Keratinocyte (primary cell): ENCODE results near the gene GNAS-AS1. TPM values are rescaled to one million over a fixed set of nuclear protein-coding genes. Genes with fewer than 3 reads are reported as not detected.

ENCODE experiments used
- DNase-seq: peaks from one replicate; pipeline ENCODE4 v3.0.0-alpha.2; 2011; ENCODE audit warnings: low read depth, missing footprints, low spot score
- FAIRE-seq: peaks from 2 replicates; lab custom pipeline; 2011; peaks lifted over from hg19 to GRCh38; lab: Jason Lieb, UNC
- H2AFZ ChIP-seq: 2 replicates; pipeline ENCODE4 v1.6.0; 2012; ENCODE audit warnings: low read length, control low read depth, inconsistent platforms; ENCODE audit not compliant: control insufficient read depth
- H3K27ac ChIP-seq: 2 replicates; pipeline ENCODE4 v1.5.1; 2011; ENCODE audit warnings: low read length; ENCODE audit not compliant: control insufficient read depth, insufficient read depth
- H3K27me3 ChIP-seq: 3 replicates; pipeline ENCODE4 v1.6.0; 2011; ENCODE audit warnings: low read length; ENCODE audit not compliant: control insufficient read depth, insufficient read depth; ENCODE audit errors: extremely low read depth
- H3K36me3 ChIP-seq, 2 experiments: 2 replicates in 1 of 2; 3 replicates in 1 of 2; pipeline ENCODE4 v1.5.1; 2011; ENCODE audit warnings: low read length in 2 of 2, mild to moderate bottlenecking in 1 of 2; ENCODE audit not compliant: control insufficient read depth in 2 of 2, insufficient read depth in 2 of 2; ENCODE audit errors: extremely low read depth in 1 of 2
- H3K4me1 ChIP-seq: 3 replicates; pipeline ENCODE4 v1.5.1; 2011; ENCODE audit warnings: low read length; ENCODE audit not compliant: control insufficient read depth, insufficient read depth; ENCODE audit errors: extremely low read depth
- H3K4me2 ChIP-seq: 3 replicates; pipeline ENCODE4 v1.6.0; 2011; ENCODE audit warnings: low read depth, low read length; ENCODE audit not compliant: control insufficient read depth, insufficient read depth; ENCODE audit errors: extremely low read depth
- H3K4me3 ChIP-seq, 3 experiments: fragments of 200-600 bp in 1 of 3; sonication (generic) in 1 of 3; 2 replicates in 2 of 3; 3 replicates in 1 of 3; pipeline ENCODE4 v1.5.1; 2011 to 2016; ENCODE audit warnings: low read length in 3 of 3, mild to moderate bottlenecking in 3 of 3, control low read depth in 2 of 3, inconsistent platforms in 1 of 3, low read depth in 1 of 3, mixed read lengths in 1 of 3, mixed run types in 1 of 3, moderate library complexity in 1 of 3; ENCODE audit not compliant: control insufficient read depth in 2 of 3, insufficient read depth in 2 of 3; ENCODE audit errors: extremely low read depth in 1 of 3
- H3K79me2 ChIP-seq: 2 replicates; pipeline ENCODE4 v1.6.0; 2012; ENCODE audit warnings: low read length; ENCODE audit not compliant: control insufficient read depth, insufficient read depth
- H3K9ac ChIP-seq: 3 replicates; pipeline ENCODE4 v1.6.0; 2011; ENCODE audit warnings: low read length; ENCODE audit not compliant: control insufficient read depth, insufficient read depth; ENCODE audit errors: extremely low read depth
- H3K9me1 ChIP-seq: 3 replicates; pipeline ENCODE4 v1.6.0; 2011; ENCODE audit warnings: low read length; ENCODE audit not compliant: control insufficient read depth, insufficient read depth; ENCODE audit errors: extremely low read depth
- H3K9me3 ChIP-seq: 2 replicates; pipeline ENCODE4 v1.5.1; 2012; ENCODE audit warnings: low read depth, low read length; ENCODE audit not compliant: control insufficient read depth
- H4K20me1 ChIP-seq: 3 replicates; pipeline ENCODE4 v1.6.0; 2011; ENCODE audit warnings: low read length; ENCODE audit not compliant: control insufficient read depth, insufficient read depth; ENCODE audit errors: extremely low read depth
- EZH2 ChIP-seq: IDR thresholded peaks from one replicate; pipeline ENCODE4 v1.6.1; 2012; ENCODE audit warnings: inconsistent platforms, mild to moderate bottlenecking, low read length, moderate library complexity
- dilution Hi-C: fragments of 300-500 bp; cut with MboI; formaldehyde crosslinking; loops from one replicate; pipeline ENCODE4 v1.7.0; 2020; ENCODE audit warnings: low sequenced_read_pairs; ENCODE audit not compliant: extremely low pct_ligation_motif_present
- polyA plus RNA-seq, 5 experiments: library from polyadenylated mRNA; depleted of rRNA in 3 of 5; stranded (reverse) in 3 of 5; stranded (forward) in 1 of 5; unstranded in 1 of 5; fragments of >200 nt; gene quantifications; 1 replicate in 1 of 5; 2 replicates in 3 of 5; 3 replicates in 1 of 5; pipeline versions ENCODE4 v1.2.1 to v1.2.3, GENCODE V29; 2011 to 2012; ENCODE audit warnings: missing spikeins in 2 of 5, low read depth in 1 of 5, low replicate concordance in 1 of 5
- TF ChIP-seq, protein P1 (sequence below), 3 experiments: IDR thresholded peaks in 1 of 3; conservative IDR thresholded peaks in 1 of 3; optimal IDR thresholded peaks in 1 of 3; 2 replicates in 2 of 3; 3 replicates in 1 of 3; pipeline versions ENCODE3 to v1.5.1; 2011; ENCODE audit warnings: low read length in 3 of 3, mild to moderate bottlenecking in 3 of 3, moderate library complexity in 2 of 3, control low read depth in 1 of 3, inconsistent platforms in 1 of 3; ENCODE audit not compliant: insufficient read depth in 2 of 3; ENCODE audit errors: extremely low read depth in 1 of 3

GNAS-AS1 gene
- polyA plus RNA-seq, 1 donor (not counting 4 experiments of a cell fraction or from before 2014, with no cell fraction given): 0.31 TPM

DNA sequence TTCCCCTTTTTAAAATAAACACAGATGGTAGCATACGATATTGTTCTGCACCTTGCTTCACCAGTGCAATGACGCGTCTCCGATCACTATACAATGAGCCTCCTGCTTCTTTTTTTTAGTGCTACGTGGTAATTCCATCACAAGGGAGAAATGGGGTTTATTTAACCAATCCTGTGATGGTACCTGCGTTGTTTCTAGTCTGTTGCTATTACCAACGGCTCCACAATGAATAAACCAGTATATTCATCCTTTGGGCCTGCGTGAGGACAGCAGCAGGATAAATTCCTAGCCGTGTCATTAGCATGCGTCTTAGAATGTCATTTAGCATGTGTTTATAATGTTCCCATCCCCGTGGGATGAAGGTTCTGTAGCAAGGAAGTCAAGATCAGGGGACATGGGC lies 42.9 kb downstream of the GNAS-AS1 start:
- no peaks in the 10 kb centered on the region for H3K9me1 ChIP-seq
- peaks cover 58% of the 10 kb centered on the region for H3K27me3 ChIP-seq
- H3K4me3 ChIP-seq: no peak overlapping the region
- FAIRE-seq (no peak), DNase-seq (no peak)
- no peak for TF ChIP-seq EZH2
- TF ChIP-seq, protein P1, sequence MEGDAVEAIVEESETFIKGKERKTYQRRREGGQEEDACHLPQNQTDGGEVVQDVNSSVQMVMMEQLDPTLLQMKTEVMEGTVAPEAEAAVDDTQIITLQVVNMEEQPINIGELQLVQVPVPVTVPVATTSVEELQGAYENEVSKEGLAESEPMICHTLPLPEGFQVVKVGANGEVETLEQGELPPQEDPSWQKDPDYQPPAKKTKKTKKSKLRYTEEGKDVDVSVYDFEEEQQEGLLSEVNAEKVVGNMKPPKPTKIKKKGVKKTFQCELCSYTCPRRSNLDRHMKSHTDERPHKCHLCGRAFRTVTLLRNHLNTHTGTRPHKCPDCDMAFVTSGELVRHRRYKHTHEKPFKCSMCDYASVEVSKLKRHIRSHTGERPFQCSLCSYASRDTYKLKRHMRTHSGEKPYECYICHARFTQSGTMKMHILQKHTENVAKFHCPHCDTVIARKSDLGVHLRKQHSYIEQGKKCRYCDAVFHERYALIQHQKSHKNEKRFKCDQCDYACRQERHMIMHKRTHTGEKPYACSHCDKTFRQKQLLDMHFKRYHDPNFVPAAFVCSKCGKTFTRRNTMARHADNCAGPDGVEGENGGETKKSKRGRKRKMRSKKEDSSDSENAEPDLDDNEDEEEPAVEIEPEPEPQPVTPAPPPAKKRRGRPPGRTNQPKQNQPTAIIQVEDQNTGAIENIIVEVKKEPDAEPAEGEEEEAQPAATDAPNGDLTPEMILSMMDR (optimal IDR thresholded peaks at IDR 0.05 in 1 of 3, IDR thresholded peaks at IDR 0.05 in 1 of 3, conservative IDR thresholded peaks at IDR 0.05 in 1 of 3; ENCODE audit: extremely low read depth in 1 of 3, insufficient read depth in 2 of 3, low read length in 3 of 3): no peak
- no peaks in the 10 kb centered on the region for H3K79me2 ChIP-seq
- H4K20me1 ChIP-seq: peaks cover 3% of the 10 kb centered on the region
- no peak overlapping the region for H2AFZ ChIP-seq
- H3K36me3 ChIP-seq: no peaks in the 10 kb centered on the region
- no peak overlapping the region for H3K27ac ChIP-seq
- no peak overlapping the region for H3K4me2 ChIP-seq
- no peaks in the 10 kb centered on the region for H3K4me1 ChIP-seq
- H3K9me3 ChIP-seq: no peaks in the 10 kb centered on the region
- dilution Hi-C loops: no loop called here
- no peak overlapping the region for H3K9ac ChIP-seq

GRCh38 chr20:58803533-58803932 lies 47.2 kb downstream of the GNAS-AS1 start:
- peaks cover 26% of the 10 kb centered on the region for H3K27me3 ChIP-seq
- H3K9ac ChIP-seq: no peak overlapping the region
- no peak overlapping the region for H3K4me2 ChIP-seq
- no peak for TF ChIP-seq EZH2
- TF ChIP-seq, protein P1 (optimal IDR thresholded peaks at IDR 0.05 in 1 of 3, IDR thresholded peaks at IDR 0.05 in 1 of 3, conservative IDR thresholded peaks at IDR 0.05 in 1 of 3; ENCODE audit: extremely low read depth in 1 of 3, insufficient read depth in 2 of 3, low read length in 3 of 3): no peak
- H3K4me1 ChIP-seq: no peaks in the 10 kb centered on the region
- dilution Hi-C loops: no loop called here
- H2AFZ ChIP-seq: no peak overlapping the region
- no peak for FAIRE-seq
- no peaks in the 10 kb centered on the region for H3K79me2 ChIP-seq
- H3K36me3 ChIP-seq: no peaks in the 10 kb centered on the region
- no peak for DNase-seq
- H4K20me1 ChIP-seq: peaks cover 5% of the 10 kb centered on the region
- H3K27ac ChIP-seq: no peak overlapping the region
- no peaks in the 10 kb centered on the region for H3K9me1 ChIP-seq
- H3K4me3 ChIP-seq: no peak overlapping the region
- no peaks in the 10 kb centered on the region for H3K9me3 ChIP-seq
